K562 (cell line): ENCODE data around the gene PAQR7. TPM values are rescaled to one million over a fixed set of nuclear protein-coding genes. Genes with fewer than 3 reads are reported as not detected.

Source experiments
- ATAC-seq: fragments of 200-7000 bp; cut with Tn5 transposase; 3 replicates; pipeline ENCODE4 v1.9.1; 2020; ENCODE audit warnings: moderate library complexity
- BruUV-seq: library from RNA; stranded (reverse); fragments of 400-500 nt; replicated peaks from 2 replicates; lab custom pipeline; 2021; lab: Mats Ljungman, UMichigan
- CTCF ChIA-PET: fragments of 300-600 bp; formaldehyde crosslinking; extraction: SDS; loops from one replicate; lab custom pipeline; 2021; ENCODE audit warnings: low intra/inter-chr PET ratio; lab: Yijun Ruan, JAX
- POLR2A ChIA-PET: fragments of 300-600, 350-650 bp; sonication (Branson Sonifier 250); formaldehyde crosslinking; extraction: SDS; loops from one replicate; lab custom pipeline; 2021; ENCODE audit warnings: antibody characterized with exemption, inconsistent platforms; lab: Yijun Ruan, JAX
- DNase-seq, 4 experiments: peaks; one replicate each; pipeline versions ENCODE4 v3.0.0 to v3.0.0-alpha.2; 2011 to 2018; ENCODE audit warnings: low spot score in 3 of 4, mixed read lengths in 3 of 4; ENCODE audit errors: extremely low read depth in 1 of 4
- FAIRE-seq: peaks from 2 replicates; lab custom pipeline; 2011; peaks lifted over from hg19 to GRCh38; lab: Jason Lieb, UNC
- H2AFZ ChIP-seq: 2 replicates; pipeline ENCODE4 v1.6.0; 2011; ENCODE audit warnings: low read depth, low read length, control low read depth, inconsistent platforms
- H3K27ac ChIP-seq: fragments of 200-600 bp; 3 replicates; pipeline ENCODE4 v1.8.0; 2011; ENCODE audit warnings: low read depth, mild to moderate bottlenecking, control low read depth, inconsistent platforms, low read length, moderate library complexity, mixed read lengths; ENCODE audit errors: extremely low read depth
- H3K27me3 ChIP-seq, 2 experiments: fragments of 300-600 bp in 1 of 2; 2 replicates in 1 of 2; 3 replicates in 1 of 2; pipeline versions ENCODE4 v1.6.0 to v1.8.0; 2011; ENCODE audit warnings: inconsistent platforms in 2 of 2, low read length in 2 of 2, mild to moderate bottlenecking in 1 of 2, mixed read lengths in 1 of 2, moderate library complexity in 1 of 2; ENCODE audit not compliant: control insufficient read depth in 2 of 2, insufficient read depth in 2 of 2
- H3K36me3 ChIP-seq: fragments of 300-600 bp; 3 replicates; pipeline ENCODE4 v1.8.0; 2011; ENCODE audit warnings: mild to moderate bottlenecking, low read length, inconsistent platforms; ENCODE audit not compliant: control insufficient read depth, insufficient read depth
- H3K4me1 ChIP-seq, 2 experiments: fragments of 200-600 bp in 1 of 2; replicated peaks in 1 of 2; 2 replicates in 1 of 2; 3 replicates in 1 of 2; pipeline versions ENCODE4 v1.5.1 to v1.8.0; 2011; ENCODE audit warnings: inconsistent platforms in 2 of 2, low read length in 2 of 2, mild to moderate bottlenecking in 1 of 2, mixed read lengths in 1 of 2, moderate library complexity in 1 of 2; ENCODE audit not compliant: control insufficient read depth in 2 of 2, insufficient read depth in 2 of 2
- H3K4me2 ChIP-seq: 2 replicates; pipeline ENCODE4 v1.6.1; 2011; ENCODE audit warnings: low read length, control low read depth, inconsistent platforms, mixed read lengths; ENCODE audit not compliant: insufficient read depth
- H3K4me3 ChIP-seq: fragments of 200-600 bp; sonication (generic), shearing (Covaris generic); 2 replicates; pipeline ENCODE4 v1.5.1; 2016; ENCODE audit warnings: control low read depth, inconsistent platforms
- H3K79me2 ChIP-seq: fragments of 200-600 bp; 3 replicates; pipeline ENCODE4 v1.8.0; 2011; ENCODE audit warnings: low read length, inconsistent platforms; ENCODE audit not compliant: control insufficient read depth, insufficient read depth
- H3K9ac ChIP-seq, 2 experiments: 2 replicates each; pipeline versions ENCODE4 v1.6.0 to v1.6.1; 2011; ENCODE audit warnings: low read depth in 2 of 2, low read length in 2 of 2, control low read depth in 1 of 2, inconsistent platforms in 1 of 2, mild to moderate bottlenecking in 1 of 2, mixed read lengths in 1 of 2; ENCODE audit not compliant: insufficient read depth in 1 of 2
- H3K9me1 ChIP-seq: one replicate; pipeline ENCODE4 v1.6.0; 2011; ENCODE audit warnings: inconsistent platforms, mild to moderate bottlenecking, low read length, moderate library complexity; ENCODE audit not compliant: control insufficient read depth, insufficient read depth
- H3K9me3 ChIP-seq: replicated peaks from 2 replicates; pipeline ENCODE4 v1.5.1; 2011; ENCODE audit warnings: low read depth, low read length, inconsistent platforms; ENCODE audit not compliant: control insufficient read depth, insufficient read depth
- H4K20me1 ChIP-seq: replicated peaks from 2 replicates; pipeline ENCODE4 v1.6.1; 2011; ENCODE audit warnings: low read length, inconsistent platforms, mixed read lengths; ENCODE audit not compliant: control insufficient read depth, insufficient read depth
- TFAM ChIP-seq: fragments of 250-450 bp; sonication (Bioruptor Pico); conservative IDR thresholded peaks from 2 replicates; pipeline ENCODE4 v1.5.0; 2021; ENCODE audit warnings: mild to moderate bottlenecking, moderate library complexity
- WGBS: fragments of 100-300 bp; shearing (Covaris generic); methylation state at CpG from one replicate; pipeline ENCODE4 v1.1.6; 2016; ENCODE audit warnings: low coverage, mixed read lengths; ENCODE audit not compliant: insufficient coverage; ENCODE audit errors: missing lambda C conversion rate; 5-methylcytosine and 5-hydroxymethylcytosine counted together
- in situ Hi-C: fragments of 300-500 bp; cut with MboI; formaldehyde crosslinking; loops from 4 replicates; pipeline ENCODE4 v1.15.0; 2018; ENCODE audit warnings: inconsistent platforms, mixed read lengths
- intact Hi-C: fragments of 100-400 bp; cut with micrococcal nuclease; formaldehyde crosslinking; loops from 2 replicates; pipeline ENCODE4 v1.14.2; 2022
- polyA plus RNA-seq, 8 experiments: library from polyadenylated mRNA; depleted of rRNA in 4 of 8; stranded (reverse) in 5 of 8; unstranded in 3 of 8; fragments of >200 nt; fragmentation: Nextera tagmentation in 2 of 8; fragmentation: Illumina TruSeq in 1 of 8; extraction: Ambion mirVana in 2 of 8; extraction: Trizol in 1 of 8; gene quantifications; 2 replicates each; pipeline versions ENCODE4 v1.2.1 to v1.2.3, GENCODE V29; 2011 to 2014; ENCODE audit warnings: inconsistent platforms in 1 of 8, missing spikeins in 1 of 8
- total RNA-seq, 7 experiments: library from RNA; depleted of rRNA in 6 of 7; stranded (reverse); fragments of >200 nt in 6 of 7; fragmentation: Illumina TruSeq in 2 of 7; extraction: Trizol in 2 of 7; gene quantifications; 2 replicates each; pipeline versions ENCODE4 v1.2.1 to v1.2.3, GENCODE V29; 2011 to 2021; ENCODE audit warnings: low replicate concordance in 1 of 7
- TF ChIP-seq, protein P1 (sequence below): fragments of 450-650 bp; IDR thresholded peaks from 2 replicates; pipeline ENCODE4 v1.6.1; 2016

The PAQR7 gene
- total and polyA plus RNA-seq, 9 of the 15 experiments (the other 6 are each of a cell fraction or from before 2014, with no cell fraction given), result 1.1 to 5.2 (median 2.6) TPM

DNA sequence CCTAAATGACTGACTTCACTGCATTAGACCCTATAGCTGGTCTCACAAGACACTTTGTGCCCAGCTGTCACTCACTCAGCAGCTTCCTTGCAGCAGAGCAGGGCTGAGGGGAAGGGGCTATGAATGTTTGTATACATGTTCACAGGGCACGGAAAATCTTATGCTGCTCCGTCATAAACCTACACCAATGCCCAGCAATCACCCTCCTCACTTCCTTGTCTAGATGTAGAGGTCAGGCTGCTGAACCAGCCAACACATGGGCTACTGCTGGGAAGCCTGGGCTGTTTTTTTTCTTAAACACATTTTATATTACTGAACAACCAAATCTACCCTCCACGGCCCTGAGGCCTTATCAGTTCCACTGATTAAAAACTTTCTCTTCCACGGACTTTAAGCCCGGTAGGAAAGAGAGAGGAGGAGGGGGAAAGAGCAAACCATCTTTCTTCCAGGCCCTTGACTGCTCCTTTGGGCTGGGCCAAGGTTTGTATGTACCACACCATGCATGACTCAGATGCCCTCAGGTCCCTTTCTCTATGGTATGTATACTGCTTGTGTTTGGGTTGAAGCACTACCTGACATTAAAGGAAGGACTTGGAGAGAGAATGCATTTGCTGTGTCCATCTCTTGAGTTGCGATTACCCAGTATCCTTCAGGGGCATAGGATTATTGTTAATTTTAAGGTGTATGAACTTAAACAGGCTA is 43.0 kb downstream of the PAQR7 start:
- CTCF ChIA-PET, result no interaction called here
- TF ChIP-seq, protein P1, sequence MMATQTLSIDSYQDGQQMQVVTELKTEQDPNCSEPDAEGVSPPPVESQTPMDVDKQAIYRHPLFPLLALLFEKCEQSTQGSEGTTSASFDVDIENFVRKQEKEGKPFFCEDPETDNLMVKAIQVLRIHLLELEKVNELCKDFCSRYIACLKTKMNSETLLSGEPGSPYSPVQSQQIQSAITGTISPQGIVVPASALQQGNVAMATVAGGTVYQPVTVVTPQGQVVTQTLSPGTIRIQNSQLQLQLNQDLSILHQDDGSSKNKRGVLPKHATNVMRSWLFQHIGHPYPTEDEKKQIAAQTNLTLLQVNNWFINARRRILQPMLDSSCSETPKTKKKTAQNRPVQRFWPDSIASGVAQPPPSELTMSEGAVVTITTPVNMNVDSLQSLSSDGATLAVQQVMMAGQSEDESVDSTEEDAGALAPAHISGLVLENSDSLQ, result peak; percentile 77
- TF ChIP-seq TFAM (CRISPR knock-in tag), result no peak
- H3K4me3 ChIP-seq, result no peak overlapping the region
- peaks cover 99% of the 10 kb centered on the region for H3K36me3 ChIP-seq
- 48% methylated on average over 6 of the region's 6 CpGs for WGBS
- no peak for FAIRE-seq
- H3K9me3 ChIP-seq, result no peaks in the 10 kb centered on the region
- ATAC-seq, result peak; percentile 15; the same call in 2 of the 3 replicates
- H3K27me3 ChIP-seq, result no peaks in the 10 kb centered on the region
- H3K27ac ChIP-seq, result peak overlapping the region; percentile 31; the same call in 1 of the 3 replicates
- peaks cover 12% of the 10 kb centered on the region; the same call in 1 of the 2 replicates for H4K20me1 ChIP-seq
- H3K79me2 ChIP-seq, result peaks cover 48% of the 10 kb centered on the region
- POLR2A ChIA-PET, result interaction anchor here (0.6 to 11.2 kb wide), 10 partner anchors 11 to 626 kb away, joined by 3 to 108 read pairs (median 4); partner anchors contain the start of genes MTFR1L and PAQR7
- H3K9me1 ChIP-seq, result no peaks in the 10 kb centered on the region
- intact Hi-C loops (no loop called here), in situ Hi-C loops (no loop called here)
- no peak for DNase-seq
- no peak overlapping the region for H2AFZ ChIP-seq
- peaks cover 10 to 25% of the 10 kb centered on the region in 2 experiments; a peak in 4 of 5 replicates for H3K4me1 ChIP-seq
- H3K4me2 ChIP-seq, result 0 out of 2 replicates have a peak overlapping the region, but pooled peaks have one; percentile 5
- TSS peak; percentile 40 for BruUV-seq
- H3K9ac ChIP-seq, result peak overlapping the region in 1 of 2 experiments; percentile 15; a peak in 1 of 4 replicates
